T-helper 2 cell (primary cell): ENCODE results near the gene SPEG.
"Not testable (repeated sequence)": the region's sequence is repeated elsewhere in the genome, so short reads cannot be mapped to it uniquely, and the experiment has no call there.

Experiments
- DNase-seq, 5 experiments: peaks; one replicate each; pipeline versions ENCODE4 v3.0.0 to v3.0.0-alpha.2; 2012 to 2022

SPEG gene

GRCh38 chr2:219405451-219405850 lies 29.2 kb upstream of the SPEG start:
- DNase-seq: no peak

GRCh38 chr2:219405958-219406860 lies 28.4 kb upstream of the SPEG start:
- no peak for DNase-seq

GRCh38 chr2:219406861-219407230 lies 27.8 kb upstream of the SPEG start:
- DNase-seq: no peak

- DNase-seq: not testable (repeated sequence)
These were observed 27.3 kb upstream of the SPEG start for GRCh38 chr2:219407343-219407742.

- DNase-seq: no peak
These were observed 26.4 kb upstream of the SPEG start for GRCh38 chr2:219408204-219408603.

GRCh38 chr2:219408631-219409030 lies 26.0 kb upstream of the SPEG start:
- no peak for DNase-seq

- no peak for DNase-seq
These were observed 25.0 kb upstream of the SPEG start for GRCh38 chr2:219409619-219410018.

- no peak for DNase-seq
These were observed 24.3 kb upstream of the SPEG start for GRCh38 chr2:219410390-219410789.

GRCh38 chr2:219414857-219415256 lies 19.8 kb upstream of the SPEG start:
- DNase-seq: no peak

- no peak for DNase-seq
These were observed 18.9 kb upstream of the SPEG start for GRCh38 chr2:219415580-219416234.

- no peak for DNase-seq
These were observed 18.4 kb upstream of the SPEG start for GRCh38 chr2:219416235-219416602.

- no peak for DNase-seq
These were observed 17.7 kb upstream of the SPEG start for GRCh38 chr2:219416938-219417337.

GRCh38 chr2:219417374-219417773 lies 17.3 kb upstream of the SPEG start:
- DNase-seq: no peak

GRCh38 chr2:219418155-219419011 lies 16.3 kb upstream of the SPEG start, which contains the start of gene DES:
TSS of gene DES (plus strand) at chr2:219418377. CDS start at chr2:219418463, 86 bp downstream.
- DNase-seq: no peak

GRCh38 chr2:219419012-219419324 lies 15.7 kb upstream of the SPEG start:
- no peak for DNase-seq

GRCh38 chr2:219419331-219420197 lies 15.1 kb upstream of the SPEG start:
- DNase-seq: no peak

GRCh38 chr2:219420687-219421086 lies 14.0 kb upstream of the SPEG start:
- no peak for DNase-seq

GRCh38 chr2:219421323-219421722 lies 13.3 kb upstream of the SPEG start:
- no peak for DNase-seq

- DNase-seq: no peak
These were observed 11.6 kb upstream of the SPEG start for GRCh38 chr2:219422952-219423534.

GRCh38 chr2:219423652-219424377 lies 10.8 kb upstream of the SPEG start:
- DNase-seq: no peak
